ENCODE results near the gene GSTK1.

- TF ChIP-seq ZNF221 (tag by site-specific recombination; IDR thresholded peaks at IDR 0.05; ENCODE audit: borderline replicate concordance) = no peak
- no peak for TF ChIP-seq CTCF (tag by site-specific recombination; IDR thresholded peaks at IDR 0.05)
- no peak for TF ChIP-seq GLI4 (tag by site-specific recombination; IDR thresholded peaks at IDR 0.05)
- no peak for TF ChIP-seq ZNF274 (IDR thresholded peaks at IDR 0.05; ENCODE audit: low read length)
- TF ChIP-seq ZNF274 (tag by site-specific recombination; IDR thresholded peaks at IDR 0.05; ENCODE audit: borderline replicate concordance) = no peak
- no peak for TF ChIP-seq YY1 (tag by site-specific recombination; IDR thresholded peaks at IDR 0.05)
These were observed 55.4 kb downstream of the GSTK1 start for GRCh38 chr7:143318661-143319060.

Measured in HEK293 (cell line).